HepG2 (cell line): Measurements from ENCODE around the gene LMCD1. TPM values are rescaled to one million over a fixed set of nuclear protein-coding genes. Genes with fewer than 3 reads are reported as not detected.

Experiments
- ADNP ChIP-seq: sonication (generic); formaldehyde crosslinking; IDR thresholded peaks from 2 replicates; pipeline ENCODE4 v1.4.0; 2020; ENCODE audit warnings: missing genetic modification reagents
- AKNA ChIP-seq: sonication (generic); formaldehyde crosslinking; IDR thresholded peaks from 2 replicates; pipeline ENCODE4 v1.4.0; 2020; ENCODE audit warnings: missing genetic modification reagents, borderline replicate concordance
- CCDC6 ChIP-seq: sonication (generic); formaldehyde crosslinking; IDR thresholded peaks from 2 replicates; pipeline ENCODE4 v1.8.1; 2022; ENCODE audit warnings: mild to moderate bottlenecking, missing genetic modification reagents, moderate library complexity
- CEBPG ChIP-seq: IDR thresholded peaks from 2 replicates; pipeline ENCODE4 v1.6.1; 2016
- DZIP1 ChIP-seq: sonication (generic); formaldehyde crosslinking; IDR thresholded peaks from 2 replicates; pipeline ENCODE4 v1.5.0; 2020; ENCODE audit warnings: mild to moderate bottlenecking, missing genetic modification reagents
- ERF ChIP-seq: IDR thresholded peaks from 2 replicates; pipeline ENCODE4 v1.6.1; 2018; ENCODE audit warnings: missing biosample characterization, missing genetic modification reagents
- FIP1L1 ChIP-seq: fragments of 200-400 bp; formaldehyde crosslinking; IDR thresholded peaks from 2 replicates; pipeline ENCODE4 v1.6.1; 2018; ENCODE audit warnings: low read depth, mild to moderate bottlenecking, low read length, moderate library complexity, borderline replicate concordance; ENCODE audit not compliant: insufficient read depth
- HES4 ChIP-seq: sonication (generic); formaldehyde crosslinking; IDR thresholded peaks from 2 replicates; pipeline ENCODE4 v1.9.0; 2021; ENCODE audit warnings: mild to moderate bottlenecking, missing genetic modification reagents, borderline replicate concordance
- IRF2 ChIP-seq: IDR thresholded peaks from 2 replicates; pipeline ENCODE4 v1.6.1; 2018; ENCODE audit warnings: missing genetic modification reagents, missing compliant biosample characterization
- ISL2 ChIP-seq: sonication (generic); formaldehyde crosslinking; IDR thresholded peaks from 2 replicates; pipeline ENCODE4 v1.5.0; 2020; ENCODE audit warnings: missing genetic modification reagents
- KLF16 ChIP-seq, 2 experiments: sonication (generic) in 1 of 2; formaldehyde crosslinking in 1 of 2; IDR thresholded peaks; 2 replicates each; pipeline versions ENCODE4 v1.6.1 to v1.8.0; 2016 to 2023; ENCODE audit warnings: missing genetic modification reagents in 2 of 2, missing compliant biosample characterization in 1 of 2
- MTF1 ChIP-seq: sonication (generic); formaldehyde crosslinking; IDR thresholded peaks from 2 replicates; pipeline ENCODE4 v1.5.0; 2020; ENCODE audit warnings: missing genetic modification reagents
- MZF1 ChIP-seq: sonication (generic); formaldehyde crosslinking; IDR thresholded peaks from 2 replicates; pipeline ENCODE4 v1.8.1; 2023; ENCODE audit warnings: mild to moderate bottlenecking, missing genetic modification reagents, borderline replicate concordance
- NFIC ChIP-seq: IDR thresholded peaks from 2 replicates; pipeline ENCODE4 v1.6.1; 2012; ENCODE audit warnings: mild to moderate bottlenecking, low read length, inconsistent platforms
- NFKB2 ChIP-seq: sonication (generic); formaldehyde crosslinking; IDR thresholded peaks from 2 replicates; pipeline ENCODE4 v1.4.0; 2020; ENCODE audit warnings: missing genetic modification reagents, borderline replicate concordance
- PHF20 ChIP-seq: sonication (generic); formaldehyde crosslinking; IDR thresholded peaks from 2 replicates; pipeline ENCODE4 v1.5.0; 2020; ENCODE audit warnings: mild to moderate bottlenecking, missing genetic modification reagents
- RBFOX2 ChIP-seq: fragments of 200-400 bp; formaldehyde crosslinking; IDR thresholded peaks from 2 replicates; pipeline ENCODE4 v1.6.1; 2017; ENCODE audit warnings: low read depth, mild to moderate bottlenecking, low read length
- SIX4 ChIP-seq: sonication (generic); formaldehyde crosslinking; IDR thresholded peaks from 2 replicates; pipeline ENCODE4 v1.4.0; 2020; ENCODE audit warnings: missing genetic modification reagents
- THYN1 ChIP-seq: sonication (generic); formaldehyde crosslinking; IDR thresholded peaks from 2 replicates; pipeline ENCODE4 v1.8.1; 2023; ENCODE audit warnings: low read depth, mild to moderate bottlenecking, moderate library complexity, missing genetic modification reagents, borderline replicate concordance
- ZNF496 ChIP-seq: sonication (generic); formaldehyde crosslinking; IDR thresholded peaks from 2 replicates; pipeline ENCODE4 v1.8.1; 2023; ENCODE audit warnings: mild to moderate bottlenecking, moderate library complexity, missing genetic modification reagents; ENCODE audit not compliant: insufficient replicate concordance
- ZNF501 ChIP-seq: sonication (generic); formaldehyde crosslinking; IDR thresholded peaks from 2 replicates; pipeline ENCODE4 v1.5.1; 2020; ENCODE audit warnings: mild to moderate bottlenecking, moderate library complexity, missing genetic modification reagents
- ZNF552 ChIP-seq: sonication (generic); formaldehyde crosslinking; IDR thresholded peaks from 2 replicates; pipeline ENCODE4 v1.9.0; 2022; ENCODE audit warnings: missing genetic modification reagents, mild to moderate bottlenecking, borderline replicate concordance
- ZNF678 ChIP-seq: sonication (generic); formaldehyde crosslinking; IDR thresholded peaks from 2 replicates; pipeline ENCODE4 v1.4.0; 2020; ENCODE audit warnings: mild to moderate bottlenecking, missing genetic modification reagents
- polyA plus RNA-seq, 8 experiments: library from polyadenylated mRNA; depleted of rRNA in 3 of 8; stranded (reverse) in 7 of 8; unstranded in 1 of 8; fragments of >200 nt; fragmentation: Illumina TruSeq in 4 of 8; extraction: Trizol in 4 of 8; gene quantifications; 2 replicates each; pipeline versions ENCODE4 v1.2.1 to v1.2.3, GENCODE V29; 2011 to 2016; ENCODE audit warnings: low read depth in 4 of 8, missing spikeins in 1 of 8, mixed read lengths in 1 of 8; ENCODE audit not compliant: insufficient read depth in 1 of 8
- total RNA-seq, 5 experiments: library from RNA; depleted of rRNA; stranded (reverse); fragments of >200 nt; fragmentation: Illumina TruSeq; extraction: Trizol; gene quantifications; 2 replicates each; pipeline ENCODE4 v1.2.3, GENCODE V29; 2016; ENCODE audit warnings: low read depth in 1 of 5

Gene LMCD1
- total and polyA plus RNA-seq, 2 of the 13 experiments (the other 11 are each of a cell fraction or from before 2014, with no cell fraction given), result 6.2 to 7.1 TPM

GRCh38 chr3:8501371-8502131 lies at the start of gene LMCD1 (continued):
- TF ChIP-seq DZIP1 (CRISPR knock-in tag), result peak; percentile 81; the same call in 1 of the 2 replicates
- peak; percentile 55 for TF ChIP-seq IRF2
- TF ChIP-seq ZNF496 (CRISPR knock-in tag), result no peak
- 0 out of 2 replicates have a peak, but pooled peaks have one; percentile 56 for TF ChIP-seq THYN1
- TF ChIP-seq ISL2 (CRISPR knock-in tag), result peak; percentile 76; the same call in 1 of the 2 replicates
- TF ChIP-seq FIP1L1, result no peak
- TF ChIP-seq HES4, result peak; percentile 99
- TF ChIP-seq NFKB2, result peak; percentile 97; the same call in 1 of the 2 replicates
- peak; percentile 81; the same call in 1 of the 2 replicates for TF ChIP-seq CCDC6 (CRISPR knock-in tag)
- TF ChIP-seq MTF1 (CRISPR knock-in tag), result peak; percentile 85; the same call in 1 of the 2 replicates
- no peak for TF ChIP-seq CEBPG (CRISPR knock-in tag)
- no peak for TF ChIP-seq MZF1 (CRISPR knock-in tag)
- TF ChIP-seq RBFOX2, result peak; percentile 81
- peak; percentile 97 for TF ChIP-seq ZNF501 (CRISPR knock-in tag)
- no peak; the same call in 1 of the 2 replicates for TF ChIP-seq PHF20 (CRISPR knock-in tag)
- TF ChIP-seq KLF16 (CRISPR knock-in tag; IDR thresholded peaks at IDR 0.05), result peak in 1 of 2 experiments; percentile 87; a peak in 2 of 4 replicates
- TF ChIP-seq ERF (CRISPR knock-in tag), result peak; percentile 84
- TF ChIP-seq SIX4, result peak; percentile 27; the same call in 1 of the 2 replicates
- no peak for TF ChIP-seq ADNP (CRISPR knock-in tag)
- no peak; the same call in 1 of the 2 replicates for TF ChIP-seq ZNF678 (CRISPR knock-in tag)
- no peak for TF ChIP-seq NFIC
- peak; percentile 97 for TF ChIP-seq AKNA (CRISPR knock-in tag)
- peak; percentile 98 for TF ChIP-seq ZNF552
